Astrocyte (in vitro differentiated cells and primary cell): ENCODE data around the gene ABI1. TPM values are rescaled to one million over a fixed set of nuclear protein-coding genes. Genes with fewer than 3 reads are reported as not detected.

Source experiments
- DNase-seq: peaks from one replicate; pipeline ENCODE4 v3.0.0-alpha.2; 2010; ENCODE audit warnings: low read depth
- FAIRE-seq: peaks from 2 replicates; lab custom pipeline; 2011; peaks lifted over from hg19 to GRCh38; lab: Jason Lieb, UNC
- H2AFZ ChIP-seq: 2 replicates; pipeline ENCODE4 v1.6.0; 2012; ENCODE audit warnings: low read depth, low read length, inconsistent platforms
- H3K27ac ChIP-seq: 2 replicates; pipeline ENCODE4 v1.5.1; 2011; ENCODE audit warnings: low read depth, low read length, inconsistent platforms
- H3K27me3 ChIP-seq: 2 replicates; pipeline ENCODE4 v1.6.0; 2011; ENCODE audit warnings: low read length, inconsistent platforms; ENCODE audit not compliant: insufficient read depth
- H3K36me3 ChIP-seq: 2 replicates; pipeline ENCODE4 v1.5.1; 2011; ENCODE audit warnings: low read length, inconsistent platforms; ENCODE audit not compliant: insufficient read depth
- H3K4me1 ChIP-seq: 2 replicates; pipeline ENCODE4 v1.5.1; 2011; ENCODE audit warnings: low read length, inconsistent platforms; ENCODE audit not compliant: insufficient read depth
- H3K4me2 ChIP-seq: 2 replicates; pipeline ENCODE4 v1.6.0; 2012; ENCODE audit warnings: low read length, inconsistent platforms
- H3K4me3 ChIP-seq: 2 replicates; pipeline ENCODE4 v1.5.1; 2011; ENCODE audit warnings: low read depth, mild to moderate bottlenecking, low read length, inconsistent platforms; ENCODE audit not compliant: insufficient read depth
- H3K79me2 ChIP-seq: 2 replicates; pipeline ENCODE4 v1.6.0; 2012; ENCODE audit warnings: mild to moderate bottlenecking, low read length, inconsistent platforms; ENCODE audit not compliant: insufficient read depth
- H3K9ac ChIP-seq: 2 replicates; pipeline ENCODE4 v1.6.0; 2012; ENCODE audit warnings: mild to moderate bottlenecking, low read length, inconsistent platforms
- H3K9me3 ChIP-seq: 2 replicates; pipeline ENCODE4 v1.5.1; 2012; ENCODE audit warnings: low read depth, mild to moderate bottlenecking, low read length, inconsistent platforms; ENCODE audit not compliant: insufficient read depth
- H4K20me1 ChIP-seq: 2 replicates; pipeline ENCODE4 v1.6.0; 2012; ENCODE audit warnings: low read length, inconsistent platforms; ENCODE audit not compliant: insufficient read depth
- H3K27ac Mint-ChIP-seq: one replicate; pipeline ENCODE4 v1.8.0; 2021; ENCODE audit warnings: mild to moderate bottlenecking, mixed read lengths; ENCODE audit not compliant: unreplicated experiment
- H3K27me3 Mint-ChIP-seq: one replicate; pipeline ENCODE4 v1.8.0; 2021; ENCODE audit warnings: low read depth, mixed read lengths; ENCODE audit not compliant: unreplicated experiment
- H3K36me3 Mint-ChIP-seq: one replicate; pipeline ENCODE4 v1.8.0; 2021; ENCODE audit warnings: low read depth, mixed read lengths; ENCODE audit not compliant: unreplicated experiment
- H3K4me1 Mint-ChIP-seq: one replicate; pipeline ENCODE4 v1.8.0; 2021; ENCODE audit warnings: low read depth, mixed read lengths; ENCODE audit not compliant: unreplicated experiment
- H3K4me3 Mint-ChIP-seq: one replicate; pipeline ENCODE4 v1.8.0; 2021; ENCODE audit warnings: mild to moderate bottlenecking, moderate library complexity, mixed read lengths; ENCODE audit not compliant: unreplicated experiment
- H3K9me3 Mint-ChIP-seq: one replicate; pipeline ENCODE4 v1.8.0; 2021; ENCODE audit warnings: mild to moderate bottlenecking, mixed read lengths; ENCODE audit not compliant: unreplicated experiment
- EZH2 ChIP-seq: IDR thresholded peaks from 2 replicates; pipeline ENCODE4 v1.6.1; 2012; ENCODE audit warnings: mild to moderate bottlenecking, low read length, inconsistent platforms; ENCODE audit not compliant: insufficient read depth
- total RNA-seq: library from RNA; stranded (reverse); gene quantifications from 2 replicates; pipeline ENCODE4 v1.2.1, GENCODE V29; 2021
- TF ChIP-seq, protein P1 (sequence below): IDR thresholded peaks from 2 replicates; pipeline ENCODE4 v1.5.1; 2011; ENCODE audit warnings: low read depth, mild to moderate bottlenecking, inconsistent platforms, low read length, moderate library complexity; ENCODE audit not compliant: insufficient read depth

The ABI1 gene
- total RNA-seq, 1 donor from 2014 or later, result 65.1 TPM

DNA sequence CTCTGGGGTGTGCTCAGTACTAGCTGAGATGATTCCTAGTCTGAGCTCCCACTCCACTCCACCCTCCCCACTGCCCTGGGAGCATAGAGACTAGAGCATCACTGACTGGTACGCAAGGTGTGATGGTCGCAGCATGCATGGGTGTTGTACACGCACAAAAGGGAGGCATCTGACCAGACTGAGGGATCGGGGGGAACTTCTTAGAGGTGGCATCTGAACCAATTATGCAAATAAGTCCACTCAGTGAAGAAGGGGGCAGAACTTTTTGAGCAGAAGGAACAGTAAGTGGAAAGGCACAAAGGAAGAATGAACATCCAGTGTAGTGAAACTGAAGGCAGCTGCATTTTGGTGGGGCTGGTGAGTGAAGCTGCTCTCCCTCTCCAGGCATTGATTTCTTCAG, 137.7 kb downstream of the ABI1 start:
- Mint-ChIP-seq H3K27me3 (no peaks in the 10 kb centered on the region), H3K36me3 (no peaks in the 10 kb centered on the region), H3K4me3 (no peak overlapping the region), H3K27ac (no peak overlapping the region), H3K4me1 (no peaks in the 10 kb centered on the region), H3K9me3 (no peaks in the 10 kb centered on the region)
- Histone ChIP-seq H3K27me3 (no peaks in the 10 kb centered on the region), H3K79me2 (no peaks in the 10 kb centered on the region), H4K20me1 (no peaks in the 10 kb centered on the region), H3K4me1 (no peaks in the 10 kb centered on the region), H3K27ac (no peak overlapping the region), H2AFZ (no peak overlapping the region), H3K9ac (no peak overlapping the region), H3K4me2 (no peak overlapping the region), H3K9me3 (no peaks in the 10 kb centered on the region), H3K4me3 (no peak overlapping the region), H3K36me3 (peaks cover 19% of the 10 kb centered on the region)
- FAIRE-seq, result no peak
- TF ChIP-seq EZH2, result no peak
- TF ChIP-seq, protein P1, sequence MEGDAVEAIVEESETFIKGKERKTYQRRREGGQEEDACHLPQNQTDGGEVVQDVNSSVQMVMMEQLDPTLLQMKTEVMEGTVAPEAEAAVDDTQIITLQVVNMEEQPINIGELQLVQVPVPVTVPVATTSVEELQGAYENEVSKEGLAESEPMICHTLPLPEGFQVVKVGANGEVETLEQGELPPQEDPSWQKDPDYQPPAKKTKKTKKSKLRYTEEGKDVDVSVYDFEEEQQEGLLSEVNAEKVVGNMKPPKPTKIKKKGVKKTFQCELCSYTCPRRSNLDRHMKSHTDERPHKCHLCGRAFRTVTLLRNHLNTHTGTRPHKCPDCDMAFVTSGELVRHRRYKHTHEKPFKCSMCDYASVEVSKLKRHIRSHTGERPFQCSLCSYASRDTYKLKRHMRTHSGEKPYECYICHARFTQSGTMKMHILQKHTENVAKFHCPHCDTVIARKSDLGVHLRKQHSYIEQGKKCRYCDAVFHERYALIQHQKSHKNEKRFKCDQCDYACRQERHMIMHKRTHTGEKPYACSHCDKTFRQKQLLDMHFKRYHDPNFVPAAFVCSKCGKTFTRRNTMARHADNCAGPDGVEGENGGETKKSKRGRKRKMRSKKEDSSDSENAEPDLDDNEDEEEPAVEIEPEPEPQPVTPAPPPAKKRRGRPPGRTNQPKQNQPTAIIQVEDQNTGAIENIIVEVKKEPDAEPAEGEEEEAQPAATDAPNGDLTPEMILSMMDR, result no peak
- DNase-seq, result no peak

DNA sequence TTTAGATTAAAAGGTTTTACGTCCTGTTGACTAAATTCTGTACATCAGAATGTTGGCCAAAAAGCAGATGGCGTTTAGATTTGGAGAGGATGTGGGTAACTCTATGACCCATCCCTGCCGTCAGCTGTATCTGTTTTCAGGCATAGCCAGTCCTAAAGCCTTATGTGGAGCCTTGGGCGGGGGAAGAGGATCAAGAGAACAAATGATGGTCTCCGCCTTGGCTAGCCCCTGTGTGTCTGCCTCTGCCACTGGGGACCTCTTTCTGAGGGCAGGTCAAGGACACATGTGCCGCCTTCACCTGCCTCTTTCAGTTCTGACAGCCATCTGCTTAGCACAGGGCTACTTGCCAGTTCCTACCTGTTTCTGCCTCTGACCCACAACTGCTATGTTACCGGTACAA, 139.2 kb downstream of the ABI1 start:
- no peak overlapping the region for H3K27ac Mint-ChIP-seq
- no peaks in the 10 kb centered on the region for H3K36me3 Mint-ChIP-seq
- Histone ChIP-seq H4K20me1 (no peaks in the 10 kb centered on the region), H3K9me3 (no peaks in the 10 kb centered on the region), H3K4me1 (no peaks in the 10 kb centered on the region), H3K36me3 (peaks cover 24% of the 10 kb centered on the region), H3K9ac (no peak overlapping the region), H2AFZ (no peak overlapping the region), H3K79me2 (no peaks in the 10 kb centered on the region), H3K4me2 (no peak overlapping the region), H3K27me3 (no peaks in the 10 kb centered on the region), H3K4me3 (no peak overlapping the region), H3K27ac (no peak overlapping the region)
- no peaks in the 10 kb centered on the region for H3K4me1 Mint-ChIP-seq
- H3K4me3 Mint-ChIP-seq, result no peak overlapping the region
- DNase-seq (no peak), FAIRE-seq (no peak)
- TF ChIP-seq, protein P1, result no peak
- no peak for TF ChIP-seq EZH2
- H3K27me3 Mint-ChIP-seq, result no peaks in the 10 kb centered on the region
- H3K9me3 Mint-ChIP-seq, result no peaks in the 10 kb centered on the region

DNA sequence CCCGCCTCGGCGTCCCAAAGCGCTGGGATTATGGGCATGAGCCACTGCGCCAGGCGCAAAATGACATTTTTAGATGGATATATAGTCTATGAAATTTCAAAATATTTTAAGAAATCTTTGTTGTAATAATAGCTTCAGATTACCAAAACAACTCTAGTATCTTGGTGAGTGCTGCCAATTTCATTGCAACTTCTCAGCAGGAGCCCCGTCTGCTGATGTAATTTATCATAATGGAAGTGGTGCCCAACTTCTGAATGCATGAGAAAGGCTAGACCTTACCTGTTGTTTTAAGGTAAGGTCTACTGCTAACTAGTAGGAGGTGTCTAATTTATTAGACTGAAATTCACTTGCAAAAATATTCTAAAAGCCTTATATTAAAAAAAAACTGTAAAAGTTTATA, 143.3 kb downstream of the ABI1 start:
- Mint-ChIP-seq H3K4me1 (no peaks in the 10 kb centered on the region), H3K27ac (no peak overlapping the region), H3K27me3 (no peaks in the 10 kb centered on the region), H3K36me3 (peaks cover 7% of the 10 kb centered on the region), H3K4me3 (no peak overlapping the region), H3K9me3 (no peaks in the 10 kb centered on the region)
- TF ChIP-seq EZH2, result no peak
- TF ChIP-seq, protein P1, result no peak
- Histone ChIP-seq H3K36me3 (peaks cover 14% of the 10 kb centered on the region), H3K27me3 (no peaks in the 10 kb centered on the region), H3K27ac (no peak overlapping the region), H2AFZ (no peak overlapping the region), H3K4me1 (no peaks in the 10 kb centered on the region), H3K9me3 (no peaks in the 10 kb centered on the region), H4K20me1 (no peaks in the 10 kb centered on the region), H3K9ac (no peak overlapping the region), H3K4me2 (no peak overlapping the region), H3K4me3 (no peak overlapping the region), H3K79me2 (no peaks in the 10 kb centered on the region)
- DNase-seq (no peak), FAIRE-seq (no peak)
